RWPE2 (cell line): ENCODE data around the gene C1orf141.

ENCODE experiments used
- ATAC-seq: fragments of 200-7000 bp; cut with Tn5 transposase; 3 replicates; pipeline ENCODE4 v1.9.1; 2021; ENCODE audit warnings: low read depth
- DNase-seq: peaks from one replicate; pipeline ENCODE4 v3.0.0-alpha.2; 2020; ENCODE audit warnings: low spot score
- H3K27ac ChIP-seq: fragments of 450-650 bp; 2 replicates; pipeline ENCODE4 v1.5.1; 2017; ENCODE audit warnings: mild to moderate bottlenecking; ENCODE audit not compliant: poor library complexity, severe bottlenecking
- H3K27me3 ChIP-seq: fragments of 250-450 bp; sonication (Bioruptor Pico); 2 replicates; pipeline ENCODE4 v1.5.1; 2021; ENCODE audit warnings: mild to moderate bottlenecking, moderate library complexity; ENCODE audit not compliant: insufficient read depth, poor library complexity, severe bottlenecking
- H3K36me3 ChIP-seq: fragments of 250-450 bp; sonication (Bioruptor Pico); 2 replicates; pipeline ENCODE4 v1.5.1; 2020; ENCODE audit warnings: low read depth, mild to moderate bottlenecking, moderate library complexity
- H3K4me1 ChIP-seq: fragments of 250-450 bp; sonication (Bioruptor Pico); 2 replicates; pipeline ENCODE4 v1.5.1; 2021; ENCODE audit warnings: mild to moderate bottlenecking, moderate library complexity; ENCODE audit not compliant: insufficient read depth, poor library complexity, severe bottlenecking
- H3K4me3 ChIP-seq: fragments of 250-450 bp; sonication (Bioruptor Pico); 2 replicates; pipeline ENCODE4 v1.5.1; 2021; ENCODE audit warnings: mild to moderate bottlenecking, moderate library complexity; ENCODE audit not compliant: severe bottlenecking
- H3K9me3 ChIP-seq: fragments of 250-450 bp; sonication (Bioruptor Pico); 2 replicates; pipeline ENCODE4 v1.5.1; 2021; ENCODE audit warnings: mild to moderate bottlenecking, moderate library complexity; ENCODE audit not compliant: severe bottlenecking
- CTCF ChIP-seq: fragments of 450-650 bp; IDR thresholded peaks from one replicate; pipeline ENCODE4 v1.5.1; 2017; ENCODE audit warnings: mild to moderate bottlenecking, moderate library complexity; ENCODE audit not compliant: poor library complexity, severe bottlenecking

The C1orf141 gene

GRCh38 chr1:67140460-67140859 lies 5.7 kb upstream of the C1orf141 start:
- Histone ChIP-seq H3K9me3 (no peaks in the 10 kb centered on the region), H3K36me3 (no peaks in the 10 kb centered on the region), H3K27me3 (no peaks in the 10 kb centered on the region), H3K27ac (no peak overlapping the region), H3K4me3 (no peak overlapping the region), H3K4me1 (no peaks in the 10 kb centered on the region)
- no peak for TF ChIP-seq CTCF
- no peak for DNase-seq
- ATAC-seq, result no peak

GRCh38 chr1:67138813-67139499 lies 4.2 kb upstream of the C1orf141 start:
- no peaks in the 10 kb centered on the region for H3K4me1 ChIP-seq
- no peaks in the 10 kb centered on the region for H3K36me3 ChIP-seq
- TF ChIP-seq CTCF, result no peak
- H3K27me3 ChIP-seq, result no peaks in the 10 kb centered on the region
- H3K9me3 ChIP-seq, result no peaks in the 10 kb centered on the region
- H3K4me3 ChIP-seq, result no peak overlapping the region
- H3K27ac ChIP-seq, result no peak overlapping the region
- ATAC-seq (no peak), DNase-seq (no peak)

GRCh38 chr1:67137307-67137753 lies 2.6 kb upstream of the C1orf141 start:
- Histone ChIP-seq H3K36me3 (no peaks in the 10 kb centered on the region), H3K27me3 (no peaks in the 10 kb centered on the region), H3K9me3 (no peaks in the 10 kb centered on the region), H3K4me3 (no peak overlapping the region), H3K27ac (no peak overlapping the region), H3K4me1 (no peaks in the 10 kb centered on the region)
- DNase-seq (no peak), ATAC-seq (no peak)
- TF ChIP-seq CTCF, result no peak

- no peaks in the 10 kb centered on the region for H3K4me1 ChIP-seq
- H3K27ac ChIP-seq, result no peak overlapping the region
- H3K36me3 ChIP-seq, result no peaks in the 10 kb centered on the region
- no peak for TF ChIP-seq CTCF
- H3K9me3 ChIP-seq, result no peaks in the 10 kb centered on the region
- H3K27me3 ChIP-seq, result no peaks in the 10 kb centered on the region
- DNase-seq (no peak), ATAC-seq (no peak)
- H3K4me3 ChIP-seq, result no peak overlapping the region
These were observed 584 bp upstream of the C1orf141 start for GRCh38 chr1:67135354-67135753.

GRCh38 chr1:67133177-67133576 lies 1.6 kb downstream of the C1orf141 start:
- no peak for ATAC-seq
- no peak for TF ChIP-seq CTCF
- DNase-seq, result no peak
- Histone ChIP-seq H3K36me3 (no peaks in the 10 kb centered on the region), H3K9me3 (no peaks in the 10 kb centered on the region), H3K4me3 (no peak overlapping the region), H3K4me1 (no peaks in the 10 kb centered on the region), H3K27me3 (no peaks in the 10 kb centered on the region), H3K27ac (no peak overlapping the region)
